Lower leg skin (tissue), 3 donors: ENCODE results near the gene DNASE1L2.

Experiments
- POLR2A ChIP-seq, 2 donors: fragments of 450-650 bp; IDR thresholded peaks; one replicate each; pipeline ENCODE4 v1.6.1; 2016 to 2017; ENCODE audit warnings: antibody characterized with exemption in 2 of 2, mild to moderate bottlenecking in 1 of 2, moderate library complexity in 1 of 2
- TF ChIP-seq, protein P1 (sequence below), 3 donors: fragments of 450-650 bp; IDR thresholded peaks; one replicate each; pipeline ENCODE4 v1.5.1; 2016; ENCODE audit warnings: antibody characterized with exemption in 3 of 3, mild to moderate bottlenecking in 3 of 3, moderate library complexity in 2 of 3

GRCh38 chr16:2206780-2207433, 29.3 kb upstream of the DNASE1L2 start:
- TF ChIP-seq, protein P1, sequence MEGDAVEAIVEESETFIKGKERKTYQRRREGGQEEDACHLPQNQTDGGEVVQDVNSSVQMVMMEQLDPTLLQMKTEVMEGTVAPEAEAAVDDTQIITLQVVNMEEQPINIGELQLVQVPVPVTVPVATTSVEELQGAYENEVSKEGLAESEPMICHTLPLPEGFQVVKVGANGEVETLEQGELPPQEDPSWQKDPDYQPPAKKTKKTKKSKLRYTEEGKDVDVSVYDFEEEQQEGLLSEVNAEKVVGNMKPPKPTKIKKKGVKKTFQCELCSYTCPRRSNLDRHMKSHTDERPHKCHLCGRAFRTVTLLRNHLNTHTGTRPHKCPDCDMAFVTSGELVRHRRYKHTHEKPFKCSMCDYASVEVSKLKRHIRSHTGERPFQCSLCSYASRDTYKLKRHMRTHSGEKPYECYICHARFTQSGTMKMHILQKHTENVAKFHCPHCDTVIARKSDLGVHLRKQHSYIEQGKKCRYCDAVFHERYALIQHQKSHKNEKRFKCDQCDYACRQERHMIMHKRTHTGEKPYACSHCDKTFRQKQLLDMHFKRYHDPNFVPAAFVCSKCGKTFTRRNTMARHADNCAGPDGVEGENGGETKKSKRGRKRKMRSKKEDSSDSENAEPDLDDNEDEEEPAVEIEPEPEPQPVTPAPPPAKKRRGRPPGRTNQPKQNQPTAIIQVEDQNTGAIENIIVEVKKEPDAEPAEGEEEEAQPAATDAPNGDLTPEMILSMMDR (IDR thresholded peaks at IDR 0.05), result no peak
- no peak for TF ChIP-seq POLR2A (IDR thresholded peaks at IDR 0.05)
